ENCODE measurements around the gene EXOC4. TPM values are rescaled to one million over a fixed set of nuclear protein-coding genes. Genes with fewer than 3 reads are reported as not detected.

The EXOC4 gene
- total RNA-seq, 4 donors from 2014 or later: 59.2 to 88.7 (median 71.6) TPM

GRCh38 chr7:134060874-134061273 lies 808.0 kb downstream of the EXOC4 start:
- DNase-seq (ENCODE audit: low spot score): no peak
- TF ChIP-seq, protein P1, sequence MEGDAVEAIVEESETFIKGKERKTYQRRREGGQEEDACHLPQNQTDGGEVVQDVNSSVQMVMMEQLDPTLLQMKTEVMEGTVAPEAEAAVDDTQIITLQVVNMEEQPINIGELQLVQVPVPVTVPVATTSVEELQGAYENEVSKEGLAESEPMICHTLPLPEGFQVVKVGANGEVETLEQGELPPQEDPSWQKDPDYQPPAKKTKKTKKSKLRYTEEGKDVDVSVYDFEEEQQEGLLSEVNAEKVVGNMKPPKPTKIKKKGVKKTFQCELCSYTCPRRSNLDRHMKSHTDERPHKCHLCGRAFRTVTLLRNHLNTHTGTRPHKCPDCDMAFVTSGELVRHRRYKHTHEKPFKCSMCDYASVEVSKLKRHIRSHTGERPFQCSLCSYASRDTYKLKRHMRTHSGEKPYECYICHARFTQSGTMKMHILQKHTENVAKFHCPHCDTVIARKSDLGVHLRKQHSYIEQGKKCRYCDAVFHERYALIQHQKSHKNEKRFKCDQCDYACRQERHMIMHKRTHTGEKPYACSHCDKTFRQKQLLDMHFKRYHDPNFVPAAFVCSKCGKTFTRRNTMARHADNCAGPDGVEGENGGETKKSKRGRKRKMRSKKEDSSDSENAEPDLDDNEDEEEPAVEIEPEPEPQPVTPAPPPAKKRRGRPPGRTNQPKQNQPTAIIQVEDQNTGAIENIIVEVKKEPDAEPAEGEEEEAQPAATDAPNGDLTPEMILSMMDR (IDR thresholded peaks at IDR 0.05): no peak
- no peak for ATAC-seq (ENCODE audit: low FRiP score)

- ATAC-seq (ENCODE audit: low FRiP score): no peak
- TF ChIP-seq, protein P1 (IDR thresholded peaks at IDR 0.05): no peak
- no peak for DNase-seq (ENCODE audit: low spot score)
These were observed 809.6 kb downstream of the EXOC4 start for GRCh38 chr7:134062460-134062859.

GRCh38 chr7:134065415-134065814 lies 812.5 kb downstream of the EXOC4 start:
- no peak for DNase-seq (ENCODE audit: low spot score)
- no peak for ATAC-seq (ENCODE audit: low FRiP score)
- TF ChIP-seq, protein P1 (IDR thresholded peaks at IDR 0.05): no peak

DNA sequence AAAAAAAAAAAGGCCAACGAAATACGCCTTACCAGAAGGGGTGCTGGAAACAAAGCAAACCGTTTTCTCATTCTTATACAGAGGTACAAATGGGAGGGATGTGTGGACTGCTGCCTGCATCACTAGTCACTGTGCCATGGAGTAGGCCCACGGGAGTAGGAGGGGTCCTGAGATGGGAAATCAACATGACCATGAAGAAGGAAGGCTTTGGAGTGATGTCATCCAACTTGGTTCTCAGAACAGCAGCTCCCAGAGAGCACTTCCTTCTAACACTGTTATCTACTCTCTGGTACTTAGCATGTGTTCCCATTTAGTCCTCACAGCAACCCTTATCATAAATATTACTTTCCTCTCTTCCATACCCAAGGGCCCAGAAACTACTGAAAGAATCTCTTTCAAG lies 814.3 kb downstream of the EXOC4 start:
- TF ChIP-seq, protein P1 (IDR thresholded peaks at IDR 0.05): no peak
- ATAC-seq (ENCODE audit: low FRiP score) (no peak), DNase-seq (ENCODE audit: low spot score) (no peak)

DNA sequence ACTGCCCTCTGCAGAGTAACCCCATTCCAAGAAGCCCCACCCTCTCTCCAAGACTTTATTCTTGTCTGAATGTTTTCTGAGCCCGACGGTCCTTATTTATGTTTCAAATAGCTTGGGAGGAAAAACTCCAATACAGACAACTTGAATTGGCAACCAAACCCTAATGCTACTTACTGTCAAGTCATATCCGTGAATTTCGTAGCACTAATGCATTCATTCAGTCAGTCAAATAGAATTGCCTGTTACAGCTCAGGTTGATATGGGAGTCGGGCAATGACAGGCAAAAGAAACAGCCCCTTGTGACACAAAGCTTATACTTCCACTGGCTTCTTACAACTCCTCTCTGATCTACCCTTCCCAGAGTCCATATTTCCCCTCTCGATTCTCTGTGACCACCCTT lies 815.8 kb downstream of the EXOC4 start:
- TF ChIP-seq, protein P1 (IDR thresholded peaks at IDR 0.05): no peak
- DNase-seq (ENCODE audit: low spot score) (no peak), ATAC-seq (ENCODE audit: low FRiP score) (no peak)

DNA sequence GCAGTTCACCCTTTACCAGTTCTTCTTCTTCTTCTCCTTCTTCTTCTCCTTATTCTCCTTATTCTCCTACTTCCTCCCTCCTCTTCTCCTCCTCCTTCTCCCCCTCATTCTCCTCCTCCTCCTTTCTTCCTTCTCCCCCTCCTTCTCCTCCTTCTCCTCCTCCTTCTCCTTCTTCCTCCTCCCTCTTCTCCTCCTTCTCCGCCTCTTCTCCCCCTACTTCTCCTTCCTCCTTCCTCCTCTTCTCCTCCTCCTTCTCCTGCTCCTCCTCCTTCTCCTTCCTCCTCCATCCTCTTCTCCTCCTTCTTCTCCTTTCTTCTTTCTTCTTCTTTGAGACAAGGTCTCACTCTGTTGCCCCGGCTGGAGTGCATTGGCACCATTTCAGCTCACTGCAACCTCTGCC lies 816.3 kb downstream of the EXOC4 start:
- ATAC-seq (ENCODE audit: low FRiP score) (no peak), DNase-seq (ENCODE audit: low spot score) (no peak)
- TF ChIP-seq, protein P1 (IDR thresholded peaks at IDR 0.05): no peak

GRCh38 chr7:134070673-134071072 lies 817.8 kb downstream of the EXOC4 start:
- DNase-seq (ENCODE audit: low spot score) (no peak), ATAC-seq (ENCODE audit: low FRiP score) (no peak)
- TF ChIP-seq, protein P1 (IDR thresholded peaks at IDR 0.05): no peak

Data from omental fat pad (tissue), 4 donors.